ENCODE measurements around the gene SORCS2. TPM values are rescaled to one million over a fixed set of nuclear protein-coding genes. Genes with fewer than 3 reads are reported as not detected.
A peak's percentile ranks its signal among the peaks of the same experiment; 100 is the strongest.

Gene SORCS2
- total RNA-seq, 4 donors from 2014 or later: 0.26 to 17.1 (median 2.9) TPM

GRCh38 chr4:7704625-7705024 lies 512.3 kb downstream of the SORCS2 start:
- H3K4me1 ChIP-seq: no peaks in the 10 kb centered on the region
- intact Hi-C loops (cut with DNase I; ENCODE audit: low total_unique reads): no loop called here
- no peak for DNase-seq
- no peak overlapping the region for H3K4me3 ChIP-seq
- no peaks in the 10 kb centered on the region for H3K36me3 ChIP-seq
- H3K27ac ChIP-seq: no peak overlapping the region
- H3K27me3 ChIP-seq: no peaks in the 10 kb centered on the region
- no peak for TF ChIP-seq CTCF (IDR thresholded peaks at IDR 0.05)
- TF ChIP-seq POLR2A (IDR thresholded peaks at IDR 0.05): no peak
- H3K9me3 ChIP-seq: no peaks in the 10 kb centered on the region

GRCh38 chr4:7705062-7705461 lies 512.7 kb downstream of the SORCS2 start:
- TF ChIP-seq CTCF (IDR thresholded peaks at IDR 0.05): no peak
- TF ChIP-seq POLR2A (IDR thresholded peaks at IDR 0.05): no peak
- Histone ChIP-seq H3K36me3 (no peaks in the 10 kb centered on the region), H3K4me1 (no peaks in the 10 kb centered on the region), H3K27me3 (no peaks in the 10 kb centered on the region), H3K27ac (no peak overlapping the region), H3K4me3 (no peak overlapping the region), H3K9me3 (no peaks in the 10 kb centered on the region)
- intact Hi-C loops (cut with DNase I; ENCODE audit: low total_unique reads): no loop called here
- DNase-seq: peak in 1 of 2 donors; percentile 66

GRCh38 chr4:7705593-7705992 lies 513.3 kb downstream of the SORCS2 start:
- H3K4me3 ChIP-seq: no peak overlapping the region
- H3K4me1 ChIP-seq: no peaks in the 10 kb centered on the region
- H3K27me3 ChIP-seq: no peaks in the 10 kb centered on the region
- no peaks in the 10 kb centered on the region for H3K9me3 ChIP-seq
- no peaks in the 10 kb centered on the region for H3K36me3 ChIP-seq
- intact Hi-C loops (cut with DNase I; ENCODE audit: low total_unique reads): no loop called here
- no peak overlapping the region for H3K27ac ChIP-seq
- DNase-seq: no peak
- TF ChIP-seq POLR2A (IDR thresholded peaks at IDR 0.05) (no peak), CTCF (IDR thresholded peaks at IDR 0.05) (no peak)

GRCh38 chr4:7708238-7708637 lies 515.9 kb downstream of the SORCS2 start:
- intact Hi-C loops (cut with DNase I; ENCODE audit: low total_unique reads): no loop called here
- Histone ChIP-seq H3K27ac (no peak overlapping the region), H3K9me3 (no peaks in the 10 kb centered on the region), H3K27me3 (no peaks in the 10 kb centered on the region), H3K4me1 (no peaks in the 10 kb centered on the region), H3K36me3 (no peaks in the 10 kb centered on the region), H3K4me3 (no peak overlapping the region)
- DNase-seq: no peak
- TF ChIP-seq POLR2A (IDR thresholded peaks at IDR 0.05) (no peak), CTCF (IDR thresholded peaks at IDR 0.05) (no peak)

- no peak overlapping the region for H3K27ac ChIP-seq
- no peak for TF ChIP-seq POLR2A (IDR thresholded peaks at IDR 0.05)
- no peak for TF ChIP-seq CTCF (IDR thresholded peaks at IDR 0.05)
- intact Hi-C loops (cut with DNase I; ENCODE audit: low total_unique reads): no loop called here
- no peaks in the 10 kb centered on the region for H3K27me3 ChIP-seq
- no peak for DNase-seq
- H3K4me1 ChIP-seq: no peaks in the 10 kb centered on the region
- H3K9me3 ChIP-seq: no peaks in the 10 kb centered on the region
- H3K36me3 ChIP-seq: no peaks in the 10 kb centered on the region
- no peak overlapping the region for H3K4me3 ChIP-seq
Measured at GRCh38 chr4:7708981-7709380, 516.6 kb downstream of the SORCS2 start.

Data from uterus (tissue), 4 donors.